GM18870 (cell line): ENCODE results near the gene SEMA3A.

Source experiments
- ATAC-seq: cut with Tn5 transposase; IDR thresholded peaks from one replicate; pipeline ENCODE4 v1.9.1; 2021; ENCODE audit warnings: moderate library complexity; ENCODE audit not compliant: unreplicated experiment

Gene SEMA3A

GRCh38 chr7:84113906-84114850 is 80.4 kb downstream of the SEMA3A start:
- ATAC-seq = no peak

GRCh38 chr7:84113286-84113685 is 81.3 kb downstream of the SEMA3A start:
- no peak for ATAC-seq

GRCh38 chr7:84112771-84113170 is 81.8 kb downstream of the SEMA3A start:
- ATAC-seq = no peak

- ATAC-seq = no peak
Observed at GRCh38 chr7:84111842-84112241, 82.7 kb downstream of the SEMA3A start.

- no peak for ATAC-seq
Observed at GRCh38 chr7:84110400-84110799, 84.2 kb downstream of the SEMA3A start.

GRCh38 chr7:84108787-84109186 is 85.8 kb downstream of the SEMA3A start:
- ATAC-seq = no peak

GRCh38 chr7:84108119-84108518 is 86.5 kb downstream of the SEMA3A start:
- ATAC-seq = no peak

- no peak for ATAC-seq
Observed at GRCh38 chr7:84107259-84107658, 87.3 kb downstream of the SEMA3A start.

- no peak for ATAC-seq
Observed at GRCh38 chr7:84106291-84106690, 88.3 kb downstream of the SEMA3A start.

- no peak for ATAC-seq
Observed at GRCh38 chr7:84105586-84105985, 89.0 kb downstream of the SEMA3A start.

- ATAC-seq = no peak
Observed at GRCh38 chr7:84104826-84105225, 89.8 kb downstream of the SEMA3A start.

GRCh38 chr7:84102213-84102612 is 92.4 kb downstream of the SEMA3A start:
- no peak for ATAC-seq

GRCh38 chr7:84100866-84101265 is 93.7 kb downstream of the SEMA3A start:
- ATAC-seq = no peak

- ATAC-seq = no peak
Observed at GRCh38 chr7:84095971-84096370, 98.6 kb downstream of the SEMA3A start.

GRCh38 chr7:84092207-84092606 is 102.4 kb downstream of the SEMA3A start:
- no peak for ATAC-seq

- no peak for ATAC-seq
Observed at GRCh38 chr7:84091318-84091717, 103.3 kb downstream of the SEMA3A start.

GRCh38 chr7:84088802-84089201 is 105.8 kb downstream of the SEMA3A start:
- ATAC-seq = no peak

- no peak for ATAC-seq
Observed at GRCh38 chr7:84085998-84086397, 108.6 kb downstream of the SEMA3A start.

GRCh38 chr7:84085147-84085546 is 109.4 kb downstream of the SEMA3A start:
- ATAC-seq = no peak

GRCh38 chr7:84083846-84084245 is 110.7 kb downstream of the SEMA3A start:
- no peak for ATAC-seq

- no peak for ATAC-seq
Observed at GRCh38 chr7:84081973-84082522, 112.5 kb downstream of the SEMA3A start.

- no peak for ATAC-seq
Observed at GRCh38 chr7:84077336-84077735, 117.3 kb downstream of the SEMA3A start.
